ENCODE results near the gene DHDH.

Gene DHDH

GRCh38 chr19:48968179-48968661, 34.7 kb downstream of the DHDH start:
- no peak for DNase-seq

- DNase-seq: no peak
Observed at GRCh38 chr19:48968813-48969218, 35.3 kb downstream of the DHDH start.

DNA sequence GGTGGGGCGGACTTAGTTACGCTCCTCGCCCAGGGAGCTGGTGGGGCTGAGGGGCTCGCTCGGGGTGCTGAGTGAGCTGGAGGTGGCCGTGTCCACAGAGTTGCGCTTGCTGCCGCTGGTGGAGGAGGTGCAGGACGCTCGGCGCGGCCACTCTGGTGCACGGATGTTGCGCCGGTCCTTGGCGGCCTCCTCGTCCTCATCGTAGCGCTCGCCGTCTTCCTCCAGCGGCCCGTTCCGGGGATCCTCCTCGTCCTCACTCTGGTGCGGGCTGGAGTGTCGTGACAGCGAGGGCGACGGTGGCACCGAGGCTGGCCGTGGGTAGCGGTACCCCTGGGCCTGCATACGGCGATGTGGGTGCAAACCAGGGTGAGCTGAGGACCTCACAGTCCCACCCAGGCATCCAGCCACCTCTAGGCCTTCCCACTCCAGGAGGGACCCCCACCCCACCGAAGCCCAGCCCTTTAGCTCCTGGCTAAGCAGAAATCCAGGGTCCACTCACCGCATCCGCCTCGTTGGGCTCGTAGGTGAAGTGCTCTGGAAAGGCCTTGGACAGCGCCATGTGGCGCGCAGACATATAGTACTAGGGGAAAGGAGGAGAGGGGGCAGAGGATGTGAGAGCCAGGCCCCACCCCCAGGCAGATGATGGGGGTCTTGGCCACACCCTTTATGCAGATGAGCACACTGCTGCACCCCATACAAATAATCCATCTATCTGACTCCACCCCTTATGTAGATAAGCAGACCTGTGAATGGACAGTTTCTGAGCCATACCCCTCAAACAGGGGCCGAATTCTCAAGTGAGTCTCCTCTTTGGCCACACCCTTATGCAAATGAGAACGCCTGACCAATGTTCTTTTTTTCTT, 36.0 kb downstream of the DHDH start:
- no peak for DNase-seq

- no peak for DNase-seq
Observed at GRCh38 chr19:48970139-48970766, 36.8 kb downstream of the DHDH start.

- peak; percentile 45 for DNase-seq
Observed at GRCh38 chr19:48970923-48971395, 37.5 kb downstream of the DHDH start.

GRCh38 chr19:48975947-48976847, 42.7 kb downstream of the DHDH start:
- no peak for DNase-seq

DNA sequence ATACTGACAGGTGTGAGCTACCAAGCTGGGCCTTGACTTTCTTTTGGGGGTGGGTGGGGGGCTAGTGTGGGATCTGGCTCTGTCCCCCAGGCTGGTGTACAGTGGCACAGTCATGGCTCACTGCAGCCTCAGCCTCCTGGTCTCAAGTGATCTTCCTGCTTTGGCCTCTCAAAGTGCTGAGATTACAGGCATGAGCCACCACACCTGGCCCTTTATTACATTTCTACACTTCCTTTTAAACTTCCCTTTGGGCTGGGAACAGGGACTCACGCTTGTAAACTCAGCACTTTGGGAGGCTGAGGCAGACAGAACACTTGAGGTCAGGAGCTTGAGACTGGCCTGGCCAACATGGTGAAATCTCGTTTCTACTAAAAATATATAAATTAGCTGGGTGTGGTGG, 43.6 kb downstream of the DHDH start:
- no peak for DNase-seq

- DNase-seq: no peak
Observed at GRCh38 chr19:48982280-48982679, 48.8 kb downstream of the DHDH start.

DNA sequence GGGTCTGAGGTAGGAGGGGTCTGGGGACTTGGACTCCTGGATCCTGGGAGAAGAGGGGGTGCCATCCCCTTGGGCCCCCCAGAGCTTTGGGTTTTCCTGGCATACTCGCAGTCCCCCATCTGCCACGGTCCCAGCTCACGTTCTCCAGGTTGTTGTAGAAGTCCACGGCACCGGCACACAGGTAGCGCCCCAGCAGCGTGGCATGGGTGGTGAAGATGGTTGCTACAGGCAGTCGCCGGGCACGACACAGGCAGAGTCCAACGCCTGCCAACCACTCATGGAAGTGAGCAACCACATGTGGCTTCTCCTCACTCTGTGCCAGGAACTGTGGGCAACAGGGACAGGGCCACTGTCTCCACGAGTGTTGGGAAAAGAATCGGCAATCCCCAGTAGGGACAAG, 52.2 kb downstream of the DHDH start:
- DNase-seq: no peak

DNA sequence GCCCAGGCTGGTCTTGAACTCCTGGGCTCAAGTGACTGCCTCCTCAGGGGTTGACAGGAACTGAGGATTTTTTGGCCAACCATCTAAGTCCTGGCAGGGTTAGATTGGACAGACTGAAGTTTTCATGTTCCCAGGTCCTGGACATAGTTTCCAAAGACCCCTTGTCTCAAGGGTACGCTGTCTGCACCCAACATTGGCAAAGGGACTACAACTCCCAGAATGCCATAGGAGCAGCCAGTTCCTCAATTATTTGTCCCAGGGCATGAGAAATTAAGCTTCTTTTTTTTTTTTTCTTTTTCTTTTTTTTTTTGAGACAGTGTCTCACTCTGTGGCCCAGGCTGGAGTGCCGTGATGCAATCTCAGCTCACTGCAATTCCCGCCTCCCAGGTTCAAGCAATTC, 52.7 kb downstream of the DHDH start:
- DNase-seq: no peak

- no peak for DNase-seq
Observed at GRCh38 chr19:48987323-48987722, 53.8 kb downstream of the DHDH start.

DNA sequence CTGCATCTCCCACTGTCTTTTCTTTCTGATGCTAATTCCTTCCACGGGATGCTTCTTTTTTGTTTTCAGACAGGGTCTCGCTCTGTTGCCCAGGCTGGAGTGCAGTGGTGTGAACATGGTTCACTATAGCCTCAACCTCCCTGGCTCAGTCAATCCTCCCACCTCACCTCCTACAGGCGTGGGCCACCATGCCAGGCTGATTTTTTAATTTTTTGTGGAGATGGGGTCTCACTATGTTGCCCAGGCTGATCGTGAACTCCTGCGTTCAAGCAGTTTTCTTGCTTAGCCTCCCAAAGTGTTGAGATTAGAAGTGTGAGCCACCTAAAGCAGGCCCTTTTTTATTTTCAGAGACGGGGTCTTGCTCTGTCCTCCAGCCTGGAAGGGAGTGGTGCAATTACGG, 54.8 kb downstream of the DHDH start:
- no peak for DNase-seq

- DNase-seq: no peak
Observed at GRCh38 chr19:48988860-48989259, 55.4 kb downstream of the DHDH start.

DNA sequence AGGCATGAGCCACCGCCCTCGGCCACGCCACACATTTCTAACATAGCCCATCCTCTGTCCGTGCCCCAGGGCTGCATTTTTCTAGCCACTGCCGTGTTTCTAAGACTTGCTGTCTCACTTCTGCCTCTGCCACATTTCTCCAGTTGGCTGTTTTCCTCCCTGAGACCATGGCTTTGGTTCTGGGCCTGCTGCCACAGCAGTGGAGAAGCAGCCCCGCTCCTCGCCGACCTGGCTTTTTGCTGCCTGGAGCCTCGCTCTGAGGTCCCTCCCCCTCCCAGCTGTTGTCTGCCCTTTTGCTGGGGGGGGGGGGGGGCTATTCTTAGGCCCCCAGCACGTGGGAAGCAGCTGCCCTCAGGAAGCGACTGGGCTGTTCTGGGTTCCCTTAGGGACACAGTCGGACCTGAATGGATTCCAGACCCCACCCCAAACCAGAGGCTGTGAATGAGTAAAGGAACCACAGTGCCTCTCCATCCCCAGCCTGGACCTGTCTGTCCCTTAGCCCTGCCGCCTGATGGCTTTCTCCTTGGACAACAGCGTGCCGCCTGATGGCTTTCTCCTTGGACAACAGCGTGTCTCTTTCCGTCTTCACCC, 56.3 kb downstream of the DHDH start:
- DNase-seq: no peak

- DNase-seq: no peak
Observed at GRCh38 chr19:48990400-48990799, 56.9 kb downstream of the DHDH start.

- DNase-seq: no peak
Observed at GRCh38 chr19:48991011-48991609, 57.6 kb downstream of the DHDH start.

GRCh38 chr19:48991873-48992580, 58.5 kb downstream of the DHDH start:
- no peak for DNase-seq

DNA sequence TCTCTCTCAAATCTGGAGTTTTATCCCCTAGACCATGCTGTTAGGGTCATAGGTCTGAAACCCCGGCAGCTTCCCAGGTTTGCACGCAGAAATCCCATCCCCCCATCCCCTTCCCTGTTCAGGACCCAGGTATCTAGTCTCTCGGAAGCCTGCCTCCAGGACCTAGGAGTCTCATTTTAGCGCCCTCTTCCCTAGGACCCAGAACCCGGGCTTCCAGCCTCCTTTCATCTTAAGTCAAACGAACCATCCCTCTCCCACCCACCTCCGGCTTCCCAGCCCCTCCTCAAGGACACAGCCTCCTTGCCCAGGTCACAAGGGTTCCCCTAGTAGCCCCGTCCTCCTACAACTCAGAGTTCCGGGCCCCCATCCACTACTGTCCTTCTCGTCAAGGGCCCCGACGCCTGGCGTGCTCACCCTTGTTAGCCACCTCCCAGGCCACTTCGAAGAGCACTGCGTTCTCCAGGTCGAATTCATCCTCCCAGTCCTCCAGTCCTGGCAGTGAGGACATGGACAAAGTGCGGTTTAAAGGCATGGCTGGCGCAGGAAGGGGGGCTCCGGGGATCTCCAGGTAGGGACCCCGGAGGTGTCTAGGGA, 59.2 kb downstream of the DHDH start:
- no peak for DNase-seq

DNA sequence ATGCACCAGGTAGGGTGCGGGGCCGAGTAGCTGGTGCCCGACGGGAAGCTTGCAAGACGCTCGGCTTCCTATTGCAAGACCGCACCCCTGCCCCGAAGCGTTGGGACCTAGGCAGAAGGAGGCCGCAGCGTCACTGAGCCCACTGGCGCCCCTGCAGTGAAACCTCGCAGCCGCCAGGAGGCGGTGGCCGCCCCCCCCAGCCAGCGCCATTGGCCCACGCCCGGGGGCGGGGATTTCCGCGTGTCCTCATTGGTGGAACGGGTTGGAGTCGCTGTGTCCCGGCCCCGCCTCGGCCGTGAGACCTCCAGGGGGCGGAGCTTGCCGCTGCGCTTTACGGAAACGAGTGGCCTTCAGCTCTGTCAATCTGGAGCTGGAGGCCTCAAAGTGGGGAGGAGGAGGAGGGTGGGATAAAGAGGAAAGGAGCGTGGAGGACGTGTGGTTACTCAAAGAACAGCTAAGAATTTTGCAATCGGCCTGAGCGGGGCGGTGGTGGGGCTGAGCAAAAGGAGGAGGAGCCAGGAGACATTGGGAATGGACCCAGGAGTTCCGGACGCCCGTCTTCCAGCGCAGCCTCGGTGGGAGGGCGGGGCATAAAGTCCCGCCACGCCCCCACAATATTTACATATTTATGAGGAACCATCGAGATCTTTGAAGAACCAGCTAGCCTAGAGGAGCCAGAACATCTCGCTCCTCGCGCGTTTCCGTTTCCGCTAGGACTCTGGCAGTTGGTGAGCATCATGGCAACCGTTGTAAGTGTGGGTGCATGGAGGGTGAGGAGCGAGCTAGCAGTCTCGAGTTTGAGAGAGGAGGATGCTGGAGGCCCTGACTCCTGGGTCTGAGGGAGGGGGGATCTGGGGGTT, 59.9 kb downstream of the DHDH start, which contains the start of the genes GYS1 and RUVBL2:
GYS1 (minus strand) TSS at position 135 of the 860 bp plus-strand sequence. CDS start 197 bp downstream, outside the sequence.
RUVBL2 (plus strand) TSS at position 713 of the 860 bp plus-strand sequence; CDS start at position 738, 25 bp downstream.
- peak; percentile 97 for DNase-seq

- no peak for DNase-seq
Observed at GRCh38 chr19:48994035-48994386, 60.5 kb downstream of the DHDH start.

Measured in SHP77 treated with DMSO at 0.1 percent for 48 hours (cell line).